GM19025 (cell line): ENCODE data around the gene DIPK1B.
"Not testable (repeated sequence)": the region's sequence is repeated elsewhere in the genome, so short reads cannot be mapped to it uniquely, and the experiment has no call there.

Experiments used
- ATAC-seq: cut with Tn5 transposase; IDR thresholded peaks from one replicate; pipeline ENCODE4 v1.9.1; 2021; ENCODE audit warnings: mild to moderate bottlenecking, low read depth, moderate library complexity; ENCODE audit not compliant: unreplicated experiment

Gene DIPK1B

DNA sequence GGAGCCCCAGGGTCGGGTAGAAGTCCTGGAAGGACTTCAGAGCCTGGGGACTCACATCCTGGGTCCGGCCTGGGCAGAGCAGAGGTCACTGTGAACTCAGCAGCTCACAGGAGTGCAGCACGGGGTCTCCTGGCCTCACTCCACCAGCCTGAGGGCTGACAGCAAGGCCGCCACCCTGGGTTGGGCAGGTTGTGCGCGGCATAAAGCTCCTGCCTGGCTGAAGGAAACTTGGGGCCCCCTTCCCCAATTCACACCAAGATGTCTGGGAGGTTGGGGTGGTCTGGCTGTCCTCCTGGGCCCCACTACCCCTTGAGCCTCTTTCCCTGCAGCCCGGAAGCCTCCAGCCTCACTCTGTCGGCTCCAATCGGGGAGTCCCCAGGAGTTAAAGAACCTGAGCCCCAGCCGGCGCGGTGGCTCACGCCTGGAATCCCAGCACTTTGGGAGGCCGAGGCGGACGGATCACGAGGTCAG, 49.9 kb downstream of the DIPK1B start:
- ATAC-seq, result no peak

DNA sequence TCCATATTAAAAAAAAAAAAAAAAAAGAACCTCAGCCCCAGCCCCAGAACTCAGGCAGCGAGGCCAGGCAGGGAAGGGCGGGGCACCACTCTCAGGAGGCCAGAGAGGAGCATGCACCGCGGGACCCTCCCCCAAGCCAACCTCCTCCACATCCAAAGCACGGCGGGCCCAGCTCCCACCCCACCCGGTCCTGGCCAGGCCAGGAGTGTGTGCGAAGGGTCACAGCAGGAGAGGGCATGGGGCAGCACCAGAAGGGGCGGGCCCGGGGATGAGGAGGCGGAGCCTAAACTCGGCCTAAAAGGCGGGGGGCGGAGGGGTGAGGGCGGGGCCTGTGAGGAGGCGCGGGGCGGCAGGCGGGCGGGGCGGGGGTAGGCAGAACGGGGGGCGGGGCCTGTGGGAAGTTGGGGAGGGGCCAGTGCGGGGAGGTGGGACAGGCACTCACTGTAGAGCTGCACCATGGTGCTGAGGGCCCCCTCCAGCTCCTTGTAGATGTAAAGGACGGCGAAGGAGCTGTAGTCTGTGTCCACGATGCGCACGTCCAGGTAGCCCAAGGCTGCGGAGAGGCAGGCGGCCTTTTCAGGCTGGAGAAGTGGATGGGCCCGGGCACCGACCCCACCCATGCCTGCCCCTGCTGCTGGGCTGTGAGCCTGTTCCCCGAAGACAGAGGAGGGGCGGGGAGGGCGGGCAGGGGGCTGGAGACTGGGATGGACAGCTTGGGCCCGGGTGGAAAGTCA, 50.7 kb downstream of the DIPK1B start:
- ATAC-seq, result no peak

DNA sequence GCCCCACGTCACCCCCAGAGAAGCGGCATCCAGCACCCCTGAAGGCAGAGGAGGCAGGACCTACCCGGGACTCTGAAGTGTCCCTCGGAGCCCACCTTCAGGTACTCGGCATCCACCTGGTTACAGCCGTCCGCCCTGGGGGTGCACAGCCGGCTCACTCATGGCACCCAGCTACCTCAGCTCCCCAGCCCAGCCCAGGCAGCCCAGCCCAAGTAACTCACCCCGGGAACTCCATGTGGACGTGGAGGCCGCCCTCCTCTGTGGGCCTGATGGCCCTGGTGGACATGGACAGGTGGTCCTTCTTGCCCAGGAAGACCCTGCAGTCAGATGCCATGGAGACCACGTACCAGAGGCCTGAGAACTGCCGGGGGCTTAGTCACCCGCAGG, 51.3 kb downstream of the DIPK1B start:
- no peak for ATAC-seq

DNA sequence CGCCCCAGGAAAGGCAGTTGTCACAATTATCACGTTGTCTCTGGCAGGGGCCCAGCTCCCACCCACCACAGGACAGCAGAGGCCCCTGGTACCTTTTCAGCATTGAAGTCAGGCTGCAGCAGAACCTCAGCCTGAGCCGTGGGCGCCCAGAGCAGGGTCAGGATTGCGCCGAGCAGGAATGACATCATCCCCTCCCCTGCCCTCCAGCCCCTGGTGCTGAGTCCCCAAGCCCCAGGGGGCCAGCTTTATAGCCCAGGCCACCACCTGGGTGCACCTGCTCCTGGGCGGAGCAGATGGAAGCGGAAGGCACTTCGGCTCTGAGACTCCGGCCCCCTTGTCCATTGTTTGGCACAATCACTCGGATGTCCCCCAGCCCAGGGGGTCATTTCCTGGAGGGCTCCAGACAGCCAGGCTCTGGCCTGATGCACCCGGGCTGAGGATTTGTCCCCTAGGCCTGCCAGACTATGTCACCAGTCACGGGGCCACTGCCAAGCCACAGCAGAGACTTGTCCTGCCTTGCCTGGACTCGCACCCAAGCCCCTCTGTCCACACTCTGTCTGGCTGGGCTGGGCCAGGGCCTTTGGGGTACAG, 52.0 kb downstream of the DIPK1B start, which contains the start of gene LCN15:
Gene LCN15 (minus strand): TSS at position 218 of the 591 bp plus-strand sequence. CDS start 30 bp downstream, at position 188.
- no peak for ATAC-seq

DNA sequence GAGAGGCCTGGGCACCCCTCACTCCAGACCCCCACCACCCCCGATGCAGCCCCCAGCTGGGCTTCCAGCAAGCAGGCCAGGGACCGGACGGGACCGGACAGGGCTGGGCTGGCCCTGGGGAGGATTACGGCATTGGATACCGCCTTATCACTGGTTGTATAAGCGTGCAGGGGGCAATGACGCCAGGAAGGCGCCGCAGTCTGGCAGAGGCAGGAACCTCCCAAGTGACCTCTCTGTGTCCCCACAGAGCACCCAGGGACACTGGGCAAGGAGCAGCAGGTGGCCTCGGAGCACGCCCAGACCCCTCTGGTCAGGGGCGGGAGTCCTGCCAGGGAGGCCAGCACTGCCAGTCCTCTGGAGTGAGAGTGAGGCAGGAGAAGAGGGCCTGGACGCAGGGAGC, 52.7 kb downstream of the DIPK1B start:
- no peak for ATAC-seq

DNA sequence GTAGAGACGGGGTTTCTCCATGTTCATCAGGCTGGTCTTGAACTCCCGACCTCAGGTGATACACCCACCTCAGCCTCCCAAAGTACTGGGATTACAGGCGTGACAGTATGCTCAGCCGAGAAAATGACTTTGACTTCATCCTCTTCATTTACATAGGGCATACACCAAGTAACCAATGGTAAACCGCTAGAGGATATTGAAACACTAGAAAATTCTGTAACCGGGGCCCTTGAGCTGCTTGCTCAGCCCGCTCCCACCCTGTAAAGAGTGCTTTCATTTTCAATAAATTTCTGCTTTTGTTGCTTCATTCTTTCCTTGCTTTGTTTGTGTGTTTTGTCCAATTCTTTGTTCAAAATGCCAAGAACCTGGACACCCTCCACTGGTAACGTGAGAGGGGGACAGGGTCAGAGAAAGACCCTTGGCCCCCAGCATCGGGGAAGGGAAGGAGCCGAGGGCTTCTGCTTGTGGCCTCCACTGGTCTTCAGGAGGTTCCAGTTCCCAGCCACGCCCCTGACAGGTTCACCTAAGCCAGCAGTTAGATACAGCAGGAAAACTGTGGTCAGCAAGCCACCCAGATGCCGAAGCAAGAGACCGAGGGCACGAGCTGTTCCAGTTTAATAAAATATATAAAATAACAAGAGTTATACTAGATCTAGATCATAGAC, 53.5 kb downstream of the DIPK1B start:
- not testable (repeated sequence) for ATAC-seq

DNA sequence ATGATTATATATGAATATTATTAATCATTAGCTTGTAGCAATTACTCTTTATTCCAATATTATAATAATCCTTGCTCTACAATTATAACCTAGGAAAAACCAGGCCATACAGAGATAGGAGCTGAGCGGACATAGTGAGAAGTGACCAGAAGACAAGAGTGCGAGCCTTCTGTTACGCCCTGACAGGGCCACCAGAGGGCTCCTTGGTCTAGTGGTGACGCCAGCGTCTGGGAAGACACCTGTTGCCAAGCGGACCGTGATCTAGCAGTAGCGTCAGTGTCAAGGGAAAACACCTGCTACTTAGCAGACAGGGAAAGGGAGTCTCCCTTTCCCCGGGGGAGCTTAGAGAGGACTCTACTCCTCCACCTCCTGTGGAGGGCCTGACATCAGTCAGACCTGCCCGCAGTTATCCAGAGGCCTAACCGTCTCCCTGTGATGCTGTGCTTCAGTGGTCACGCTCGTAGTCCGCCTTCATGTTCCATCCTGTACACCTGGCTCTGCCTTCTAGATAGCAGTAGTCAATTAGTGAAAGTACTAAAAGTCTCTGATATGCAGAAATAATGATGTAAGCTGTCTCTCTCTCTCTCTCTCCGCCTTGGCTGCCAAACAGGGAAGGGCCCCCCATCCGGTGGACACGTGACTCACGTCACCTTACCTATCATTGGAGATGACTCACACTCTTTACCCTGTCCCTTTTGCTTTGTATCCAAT, 54.2 kb downstream of the DIPK1B start:
- ATAC-seq, result not testable (repeated sequence)

DNA sequence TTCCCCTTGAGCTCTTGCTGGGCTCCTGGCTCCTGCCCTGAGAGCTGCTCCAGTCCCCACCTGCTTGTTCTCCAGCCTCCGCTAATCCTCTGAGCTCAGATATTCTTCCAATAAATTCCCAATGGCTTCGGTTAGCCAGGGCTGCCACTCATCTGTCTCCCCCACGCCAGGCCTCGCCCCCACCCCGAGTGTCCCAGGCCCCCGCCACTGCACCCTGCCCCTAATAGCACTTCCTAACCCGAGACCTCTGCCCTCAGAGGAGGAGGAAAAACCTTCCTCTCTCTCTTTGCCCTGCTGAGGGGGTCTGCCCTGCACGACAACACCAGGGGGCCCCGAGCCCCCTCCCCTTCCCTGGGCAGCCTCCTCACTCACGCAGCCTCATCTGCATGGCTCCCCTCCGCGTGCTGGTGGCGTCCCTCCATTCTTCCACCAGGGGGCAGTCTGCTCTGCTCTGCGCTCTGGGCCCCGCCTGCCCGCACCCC, 57.4 kb downstream of the DIPK1B start:
- no peak for ATAC-seq

DNA sequence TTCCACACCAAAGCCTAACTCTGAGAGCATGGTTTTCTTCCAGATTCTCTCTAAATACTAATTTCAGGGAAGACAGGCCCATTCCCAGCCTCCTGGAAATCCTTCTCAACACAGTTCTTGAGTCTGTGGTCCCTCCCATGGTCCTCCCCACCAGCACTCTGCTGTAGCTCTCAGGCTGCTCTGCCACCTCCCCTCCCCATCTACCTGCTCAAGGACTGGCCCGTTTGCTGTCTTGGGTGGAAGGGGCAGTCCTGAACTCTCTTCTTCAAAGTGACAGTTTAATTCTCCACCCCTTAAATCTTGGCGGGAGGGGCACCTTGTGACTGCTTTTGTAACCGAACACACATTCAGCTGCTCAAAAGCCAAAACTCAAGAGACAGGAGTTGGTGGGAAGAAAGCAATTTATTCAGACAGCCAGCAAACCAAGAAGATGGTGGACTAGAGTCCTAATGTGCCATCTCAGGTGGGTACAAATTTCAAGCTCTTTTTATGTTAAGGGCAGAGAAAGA, 59.6 kb downstream of the DIPK1B start:
- no peak for ATAC-seq

DNA sequence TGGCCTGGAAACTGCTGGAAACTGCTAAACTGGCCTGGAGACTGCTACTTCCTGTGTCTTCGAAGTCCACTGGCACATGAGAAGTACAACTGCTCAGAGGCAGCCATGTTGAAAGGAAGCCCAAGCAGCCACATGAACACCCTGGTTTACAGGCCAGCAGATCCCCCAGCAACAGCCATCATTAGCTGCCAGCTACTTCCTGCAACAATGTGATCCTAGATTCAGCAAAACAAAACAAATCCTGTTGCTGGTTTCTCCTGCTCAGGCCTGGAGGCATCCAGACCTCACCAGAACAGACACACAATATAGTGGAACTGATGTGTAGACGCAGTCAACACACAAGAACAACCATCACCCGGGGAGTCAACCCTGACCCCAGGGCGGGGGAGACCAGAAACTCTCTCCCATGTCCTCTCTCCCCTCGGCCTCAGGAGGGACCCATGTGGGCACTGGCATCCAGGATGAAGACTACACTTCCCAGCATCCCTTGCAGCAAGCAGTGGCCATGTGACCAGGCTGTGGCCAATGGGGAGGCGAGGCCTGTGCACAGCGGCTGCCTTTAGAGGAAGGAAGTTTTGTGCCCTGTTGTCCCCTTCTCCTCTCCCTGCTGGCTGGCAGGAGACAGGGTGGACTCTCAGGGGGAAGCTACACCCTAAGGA, 61.1 kb downstream of the DIPK1B start:
- no peak for ATAC-seq
